HG03469 (cell line): ENCODE measurements around the gene IL1RAPL2.
"Not testable (repeated sequence)": the region's sequence is repeated elsewhere in the genome, so short reads cannot be mapped to it uniquely, and the experiment has no call there.

Experiments
- ATAC-seq: cut with Tn5 transposase; IDR thresholded peaks from one replicate; pipeline ENCODE4 v1.9.1; 2021; ENCODE audit warnings: mild to moderate bottlenecking, moderate library complexity, moderate number of reproducible peaks; ENCODE audit not compliant: unreplicated experiment

IL1RAPL2 gene

DNA sequence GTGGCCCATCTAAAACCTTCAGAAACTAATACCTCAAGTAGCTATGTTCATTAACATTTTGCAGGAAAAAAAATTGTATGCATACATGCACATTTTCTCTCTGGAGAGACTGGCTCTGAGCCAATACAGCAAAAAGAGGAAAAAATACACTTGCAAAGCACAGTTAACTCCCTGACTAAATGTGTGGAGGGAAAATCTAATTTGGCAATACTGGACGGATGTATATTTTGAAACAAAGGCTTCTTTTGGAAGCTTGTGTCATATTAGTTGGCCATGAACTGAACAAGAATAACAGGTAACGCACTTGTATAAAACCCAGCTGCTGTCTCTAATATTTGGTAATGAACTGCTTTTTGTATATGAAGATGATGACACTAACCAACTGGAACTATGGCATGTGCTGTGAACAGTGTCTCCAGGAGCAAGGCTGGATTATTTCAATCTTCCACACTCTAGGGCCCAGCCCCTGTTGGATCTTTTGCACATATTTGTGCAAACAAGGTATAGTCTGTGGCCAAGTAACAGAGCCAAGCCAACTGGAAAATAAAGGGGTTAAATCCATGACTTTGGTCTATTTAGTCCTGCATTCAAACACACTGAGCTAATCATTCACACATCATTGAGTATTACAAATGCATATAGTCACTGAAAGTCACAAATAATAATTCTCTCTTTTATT, 1188.4 kb downstream of the IL1RAPL2 start:
- ATAC-seq = no peak

DNA sequence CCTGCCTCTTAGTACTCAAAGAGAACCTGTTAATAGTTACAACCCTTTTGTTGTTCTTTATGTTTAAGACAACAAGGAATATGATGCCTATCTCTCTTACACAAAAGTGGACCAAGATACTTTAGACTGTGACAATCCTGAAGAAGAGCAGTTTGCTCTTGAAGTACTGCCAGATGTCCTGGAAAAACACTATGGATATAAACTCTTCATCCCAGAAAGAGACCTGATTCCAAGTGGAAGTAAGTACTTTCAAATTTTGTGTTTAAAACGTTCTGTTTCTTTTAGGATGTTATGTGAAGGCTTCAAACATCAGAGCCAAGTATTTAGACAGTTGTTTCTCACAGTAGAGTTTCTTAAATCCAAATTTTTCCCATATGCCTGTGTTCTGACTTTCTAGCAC, 1189.1 kb downstream of the IL1RAPL2 start:
- no peak for ATAC-seq

DNA sequence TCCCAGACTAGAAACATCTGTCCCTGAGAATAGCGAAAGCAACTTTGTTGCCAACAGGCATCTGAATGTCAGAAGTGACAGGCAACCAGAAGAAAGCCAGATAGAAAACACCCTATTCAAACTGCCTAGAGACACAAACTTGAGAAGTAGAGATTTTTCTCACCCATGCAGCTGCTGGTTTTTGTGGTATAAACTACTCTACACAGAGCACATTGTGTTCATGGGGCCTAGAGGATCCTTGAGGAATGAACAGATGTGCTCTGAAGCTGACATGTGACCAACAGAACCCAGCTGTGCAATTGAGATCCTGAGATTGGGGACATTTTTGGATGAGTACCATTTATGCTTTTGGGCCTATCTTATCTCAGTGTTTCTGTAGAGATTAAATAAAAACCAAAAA, 1192.8 kb downstream of the IL1RAPL2 start:
- ATAC-seq = no peak

DNA sequence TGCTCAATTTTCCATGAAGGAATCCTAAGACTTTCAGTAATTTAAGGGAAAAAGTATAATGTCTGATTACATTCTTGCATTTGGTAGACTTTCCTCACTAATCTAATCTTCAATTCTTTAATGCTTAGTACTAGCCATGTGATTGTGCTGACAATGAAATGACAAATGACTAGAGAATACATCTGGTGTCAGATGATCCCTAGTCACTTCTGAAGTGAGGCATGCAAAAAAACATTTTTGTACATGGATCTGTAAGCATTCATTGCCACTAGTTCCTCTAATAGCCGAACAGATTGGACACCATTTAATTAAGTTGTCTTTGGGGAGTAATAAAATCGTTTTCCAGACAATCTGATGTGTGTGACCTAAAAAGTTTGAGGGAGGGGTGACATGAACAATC, 1193.6 kb downstream of the IL1RAPL2 start:
- no peak for ATAC-seq

DNA sequence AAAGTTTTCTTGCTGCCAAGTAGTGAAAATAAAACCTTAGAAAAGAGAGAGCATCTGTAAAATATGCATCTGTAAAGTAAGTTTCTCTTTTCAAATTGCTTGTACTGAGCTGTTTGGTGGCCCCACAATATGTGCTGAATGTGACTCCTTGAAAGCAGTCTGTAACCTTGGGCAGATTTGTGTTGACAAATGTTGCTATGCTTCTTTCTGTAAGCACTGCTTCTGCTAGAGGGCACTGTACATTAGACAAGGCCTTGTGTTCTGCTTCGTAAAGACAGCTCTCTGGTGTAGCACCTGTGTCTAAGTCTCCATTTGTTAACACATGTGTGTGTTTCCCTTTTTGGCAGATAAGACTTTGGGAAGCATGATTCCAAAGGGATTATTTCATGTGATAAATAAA, 1199.7 kb downstream of the IL1RAPL2 start:
- no peak for ATAC-seq

DNA sequence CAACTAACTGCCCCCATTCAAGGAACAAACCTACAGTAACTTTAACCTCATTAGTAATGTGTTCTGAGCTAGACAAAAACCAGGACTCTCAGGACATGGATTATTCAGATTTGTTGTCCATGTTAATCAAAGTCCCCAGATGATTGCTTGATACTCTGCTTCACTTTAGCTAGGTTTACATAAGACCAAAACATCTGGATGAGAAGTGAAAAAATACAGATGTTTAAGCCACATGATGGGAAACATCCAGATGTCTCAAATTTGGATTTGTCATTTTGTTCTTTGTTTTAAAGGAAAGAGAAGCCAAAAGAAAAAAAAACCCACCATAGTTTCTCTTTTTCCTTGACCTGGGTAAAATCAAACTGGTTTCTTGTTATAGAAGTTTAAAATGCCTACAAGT, 1207.8 kb downstream of the IL1RAPL2 start:
- ATAC-seq = no peak

DNA sequence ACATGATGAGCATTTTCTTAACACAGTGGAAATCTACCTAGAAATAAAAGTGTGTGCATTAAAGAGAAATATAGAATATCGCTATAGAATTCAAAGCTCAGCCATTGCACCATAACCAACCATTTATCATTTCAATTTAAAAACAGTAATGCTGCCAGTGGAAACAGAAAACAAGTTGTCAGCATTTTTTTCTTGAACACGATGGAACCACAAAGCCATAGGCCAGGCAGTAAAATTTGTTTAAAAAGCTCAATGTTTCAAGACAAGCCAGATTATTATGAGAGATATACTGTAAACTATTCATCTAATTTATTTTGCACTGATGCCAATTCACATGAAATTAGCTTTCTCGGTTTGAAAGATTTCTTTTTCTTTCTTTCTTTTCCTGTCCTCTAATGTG, 1209.7 kb downstream of the IL1RAPL2 start:
- no peak for ATAC-seq

DNA sequence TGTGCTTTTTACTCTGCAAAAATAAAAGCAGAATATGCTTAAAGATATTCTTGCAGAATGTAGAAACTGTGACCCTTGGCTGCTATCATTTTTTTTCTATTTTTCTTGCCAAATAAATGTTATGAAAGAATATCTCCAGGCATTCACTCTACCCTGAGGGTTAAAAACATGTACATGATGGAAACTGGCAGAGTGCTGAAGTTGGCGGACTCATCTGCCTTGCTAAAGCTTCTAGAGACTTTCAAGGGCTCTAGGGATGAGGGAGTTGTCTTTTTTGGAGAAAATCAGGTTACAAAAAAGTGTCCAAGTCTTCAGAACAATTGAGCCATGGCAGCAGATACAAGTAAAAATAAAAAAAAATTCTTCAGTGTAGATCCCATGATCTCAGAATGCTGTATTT, 1215.8 kb downstream of the IL1RAPL2 start:
- no peak for ATAC-seq

DNA sequence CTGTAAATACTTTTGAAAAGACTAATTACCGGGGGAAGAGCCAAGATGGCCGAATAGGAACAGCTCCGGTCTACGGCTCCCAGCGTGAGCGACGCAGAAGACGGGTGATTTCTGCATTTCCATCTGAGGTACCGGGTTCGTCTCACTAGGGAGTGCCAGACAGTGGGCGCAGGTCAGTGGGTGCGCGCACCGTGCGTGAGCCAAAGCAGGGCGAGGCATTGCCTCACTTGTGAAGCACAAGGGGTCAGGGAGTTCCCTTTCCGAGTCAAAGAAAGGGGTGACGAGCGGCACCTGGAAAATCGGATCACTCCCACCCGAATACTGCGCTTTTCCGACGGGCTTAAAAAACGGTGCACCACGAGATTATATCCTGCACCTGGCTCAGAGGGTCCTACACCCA, 1230.9 kb downstream of the IL1RAPL2 start:
- not testable (repeated sequence) for ATAC-seq

DNA sequence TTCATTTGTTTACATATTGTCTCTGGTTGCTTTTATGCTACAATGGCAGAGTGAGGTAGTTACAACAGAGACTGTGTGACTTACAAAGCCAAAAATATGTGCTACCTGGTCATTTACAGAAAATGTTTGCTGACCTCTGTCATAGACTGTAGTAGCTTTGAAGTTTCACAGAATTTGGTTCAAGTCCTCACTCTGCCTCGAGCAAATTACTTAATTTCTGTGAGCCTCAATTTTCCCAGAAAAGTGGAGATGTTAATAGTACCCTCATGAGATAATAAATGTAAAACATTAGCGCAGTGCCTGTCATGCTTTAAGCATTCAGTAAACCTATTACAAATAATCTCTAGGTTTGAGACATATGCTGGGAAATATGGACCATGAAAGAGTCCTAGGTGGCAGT, 1237.9 kb downstream of the IL1RAPL2 start:
- ATAC-seq = no peak

DNA sequence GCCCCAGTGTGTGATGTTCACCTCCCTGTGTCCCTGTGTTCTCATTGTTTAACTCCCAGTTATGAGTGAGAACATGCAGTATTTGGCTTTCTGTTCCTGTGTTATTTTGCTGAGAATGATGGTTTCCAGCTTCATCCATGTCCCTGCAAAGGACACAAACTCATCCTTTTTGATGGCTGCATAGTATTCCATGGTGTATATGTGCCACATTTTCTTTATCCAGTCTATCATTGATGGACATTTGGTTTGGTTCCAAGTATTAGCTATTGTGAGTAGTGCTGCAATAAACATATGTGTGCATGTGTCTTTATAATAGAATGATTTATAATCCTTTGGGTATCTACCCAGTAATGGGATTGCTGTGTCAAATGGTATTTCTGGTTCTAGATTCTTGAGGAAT, 1239.7 kb downstream of the IL1RAPL2 start:
- ATAC-seq = not testable (repeated sequence)

DNA sequence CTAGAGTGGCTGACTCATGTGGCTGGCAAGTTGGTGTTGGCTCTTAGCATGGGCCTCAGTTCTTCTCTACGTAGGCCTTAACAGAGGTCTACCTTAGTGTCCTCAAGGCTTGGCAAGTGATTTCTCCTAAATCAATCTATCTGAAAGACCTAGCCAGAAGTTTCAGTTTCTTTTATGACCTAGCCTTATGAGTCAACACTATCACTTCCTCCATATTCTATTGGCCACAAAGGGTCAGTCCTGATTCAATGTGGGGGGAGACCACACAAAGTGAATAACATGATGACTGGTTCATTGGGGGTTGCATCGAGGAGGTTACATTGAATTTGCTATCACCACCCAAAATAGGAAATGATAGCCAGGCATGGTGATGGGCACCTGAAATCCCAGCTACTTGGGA, 1250.5 kb downstream of the IL1RAPL2 start:
- no peak for ATAC-seq
